ENCODE measurements around the gene STX5.
"Not testable (repeated sequence)": the region's sequence is repeated elsewhere in the genome, so short reads cannot be mapped to it uniquely, and the experiment has no call there.

The STX5 gene

DNA sequence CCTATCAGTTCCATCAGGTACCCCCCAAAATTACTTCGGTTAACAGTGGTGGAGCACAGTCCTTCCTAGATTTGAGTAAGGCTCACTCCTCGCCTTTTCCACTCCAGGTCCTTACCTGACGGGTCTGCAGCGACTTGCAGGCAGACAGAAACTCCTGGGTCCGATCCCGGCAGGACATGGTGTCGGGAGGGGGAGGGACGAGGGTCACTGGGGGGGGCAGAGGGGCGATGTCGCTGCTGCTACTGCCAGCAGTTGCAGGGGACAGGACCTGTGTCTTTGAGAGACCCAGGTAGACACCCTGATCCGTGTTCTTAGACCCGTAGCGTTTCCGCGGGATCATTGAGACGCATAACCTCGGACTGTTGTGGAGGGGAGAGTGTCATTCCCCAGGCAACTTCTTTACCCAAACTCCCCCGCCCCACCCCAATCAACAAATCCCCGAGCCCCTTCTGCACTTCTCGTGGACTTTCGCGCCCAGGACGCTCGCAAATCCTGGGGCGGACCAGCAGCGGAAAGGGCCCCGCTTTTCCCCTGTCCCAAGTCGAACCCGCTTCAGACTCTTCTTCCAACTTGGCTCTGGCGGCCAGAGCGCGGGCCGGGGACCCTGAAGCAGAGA lies 839 bp downstream of the STX5 start:
- no peak for DNase-seq (ENCODE audit: low read depth in 2 of 2)

- DNase-seq (ENCODE audit: low read depth in 2 of 2) = not testable (repeated sequence)
Measured at GRCh38 chr11:62828130-62828529, 3.7 kb downstream of the STX5 start.

GRCh38 chr11:62823677-62824076 lies 8.2 kb downstream of the STX5 start:
- no peak for DNase-seq (ENCODE audit: low read depth in 2 of 2)

GRCh38 chr11:62817129-62817528 lies 14.7 kb downstream of the STX5 start:
- no peak for DNase-seq (ENCODE audit: low read depth in 2 of 2)

- DNase-seq (ENCODE audit: low read depth in 2 of 2) = no peak
Measured at GRCh38 chr11:62816557-62816956, 15.3 kb downstream of the STX5 start.

DNA sequence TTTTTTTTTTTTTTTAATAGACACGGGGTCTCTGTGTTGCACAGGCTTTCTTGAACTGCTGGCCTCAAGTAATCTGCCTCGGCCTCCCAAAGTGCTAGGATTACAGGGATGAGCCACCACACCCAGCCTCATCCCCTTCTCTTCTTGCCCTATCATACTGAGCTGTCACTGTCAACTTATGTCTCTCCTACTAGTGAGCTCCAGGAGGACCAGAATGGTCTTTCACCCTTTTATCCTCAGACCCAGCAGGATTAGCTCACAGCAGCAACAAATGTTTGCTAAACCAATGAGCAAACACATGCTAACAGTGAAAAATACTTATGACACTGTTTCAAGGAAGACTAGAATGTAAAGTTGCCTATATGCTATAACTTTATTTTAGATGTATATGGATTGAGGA lies 20.2 kb downstream of the STX5 start:
- DNase-seq (ENCODE audit: low read depth in 2 of 2) = no peak

GRCh38 chr11:62810748-62811147 lies 21.1 kb downstream of the STX5 start:
- no peak for DNase-seq (ENCODE audit: low read depth in 2 of 2)

- DNase-seq (ENCODE audit: low read depth in 2 of 2) = no peak
Measured at GRCh38 chr11:62806611-62807121, 25.2 kb downstream of the STX5 start.

DNA sequence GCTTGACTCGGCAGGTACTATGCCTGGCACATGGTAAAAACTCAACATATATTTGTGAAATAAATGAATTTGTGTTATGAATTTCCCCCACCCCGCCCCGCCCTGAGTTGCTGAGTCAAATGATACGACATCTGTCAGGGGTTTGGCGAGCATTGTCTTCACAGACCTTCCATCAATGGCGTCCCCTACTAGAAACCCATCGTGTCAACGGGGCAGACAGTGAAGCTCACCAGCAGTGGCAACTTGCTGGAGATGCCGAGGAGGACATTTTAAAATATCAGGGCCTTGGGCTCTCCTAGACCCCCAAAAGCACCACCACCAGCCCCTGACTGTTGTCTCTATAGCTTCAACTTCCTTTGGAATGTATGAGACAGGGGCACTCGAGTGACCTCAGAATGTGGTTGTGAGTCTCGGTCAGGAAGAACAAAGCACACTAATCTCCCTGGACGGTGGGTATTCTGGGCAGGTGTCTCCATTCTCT lies 25.9 kb downstream of the STX5 start:
- no peak for DNase-seq (ENCODE audit: low read depth in 2 of 2)

- peak; percentile 94 to 96 for DNase-seq (ENCODE audit: low read depth in 2 of 2)
Measured at GRCh38 chr11:62805076-62805892, 26.6 kb downstream of the STX5 start, which contains the start of gene NXF1. Gene NXF1, minus strand, starts transcription at chr11:62805440. Its CDS starts 84 bp downstream, at chr11:62805356.

GRCh38 chr11:62804310-62805075 lies 27.4 kb downstream of the STX5 start:
- DNase-seq (ENCODE audit: low read depth in 2 of 2) = no peak

- DNase-seq (ENCODE audit: low read depth in 2 of 2) = no peak
Measured at GRCh38 chr11:62801071-62801470, 30.8 kb downstream of the STX5 start.

GRCh38 chr11:62799486-62799885 lies 32.4 kb downstream of the STX5 start:
- DNase-seq (ENCODE audit: low read depth in 2 of 2) = no peak

- no peak for DNase-seq (ENCODE audit: low read depth in 2 of 2)
Measured at GRCh38 chr11:62796281-62796680, 35.6 kb downstream of the STX5 start.

GRCh38 chr11:62794201-62794775 lies 37.6 kb downstream of the STX5 start:
- DNase-seq (ENCODE audit: low read depth in 2 of 2) = no peak

DNA sequence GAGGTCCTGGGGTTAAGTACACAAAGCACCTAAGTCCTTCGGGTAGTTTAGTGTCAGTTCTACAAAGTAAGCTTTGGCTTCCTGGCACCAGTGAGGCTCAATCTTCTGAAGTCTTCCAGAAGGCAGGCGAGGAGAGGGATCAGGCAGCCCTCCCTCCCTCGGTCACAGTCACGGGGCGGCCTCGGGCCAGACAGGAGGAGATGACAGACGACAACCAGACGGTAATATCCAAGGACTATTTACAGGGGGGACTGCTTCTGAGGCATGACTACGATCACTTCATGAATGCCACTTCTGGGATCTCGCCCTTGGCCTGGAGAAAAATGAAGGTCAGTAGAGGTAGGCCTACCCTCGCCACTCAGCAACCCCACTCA lies 39.7 kb downstream of the STX5 start:
- no peak for DNase-seq (ENCODE audit: low read depth in 2 of 2)

- peak; percentile 82 to 83 for DNase-seq (ENCODE audit: low read depth in 2 of 2)
Measured at GRCh38 chr11:62791501-62792201, 40.2 kb downstream of the STX5 start, which contains the start of gene TMEM223. Gene TMEM223, minus strand, starts transcription at chr11:62792006. Its CDS starts 12 bp downstream, at chr11:62791994.

- DNase-seq (ENCODE audit: low read depth in 2 of 2) = no peak
Measured at GRCh38 chr11:62789576-62789975, 42.3 kb downstream of the STX5 start.

DNA sequence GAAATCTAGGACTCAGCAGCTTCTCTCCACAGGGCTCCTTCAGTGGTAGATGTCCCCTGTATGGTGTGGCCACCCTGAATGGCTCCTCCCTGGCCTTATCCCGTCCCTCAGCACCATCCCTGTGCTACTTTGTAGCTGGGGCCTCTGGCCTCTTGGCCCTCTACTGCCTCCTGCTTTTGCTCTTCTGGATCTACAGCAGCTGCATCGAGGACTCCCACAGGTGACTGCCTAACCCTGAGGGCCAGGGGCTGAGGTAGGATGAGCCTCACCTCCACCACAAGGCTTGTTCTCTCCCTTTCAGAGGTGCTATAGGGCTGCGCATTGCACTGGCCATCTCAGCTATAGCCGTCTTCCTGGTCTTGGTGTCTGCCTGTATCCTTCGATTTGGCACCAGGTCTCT lies 42.9 kb downstream of the STX5 start:
- DNase-seq (ENCODE audit: low read depth in 2 of 2) = no peak

DNA sequence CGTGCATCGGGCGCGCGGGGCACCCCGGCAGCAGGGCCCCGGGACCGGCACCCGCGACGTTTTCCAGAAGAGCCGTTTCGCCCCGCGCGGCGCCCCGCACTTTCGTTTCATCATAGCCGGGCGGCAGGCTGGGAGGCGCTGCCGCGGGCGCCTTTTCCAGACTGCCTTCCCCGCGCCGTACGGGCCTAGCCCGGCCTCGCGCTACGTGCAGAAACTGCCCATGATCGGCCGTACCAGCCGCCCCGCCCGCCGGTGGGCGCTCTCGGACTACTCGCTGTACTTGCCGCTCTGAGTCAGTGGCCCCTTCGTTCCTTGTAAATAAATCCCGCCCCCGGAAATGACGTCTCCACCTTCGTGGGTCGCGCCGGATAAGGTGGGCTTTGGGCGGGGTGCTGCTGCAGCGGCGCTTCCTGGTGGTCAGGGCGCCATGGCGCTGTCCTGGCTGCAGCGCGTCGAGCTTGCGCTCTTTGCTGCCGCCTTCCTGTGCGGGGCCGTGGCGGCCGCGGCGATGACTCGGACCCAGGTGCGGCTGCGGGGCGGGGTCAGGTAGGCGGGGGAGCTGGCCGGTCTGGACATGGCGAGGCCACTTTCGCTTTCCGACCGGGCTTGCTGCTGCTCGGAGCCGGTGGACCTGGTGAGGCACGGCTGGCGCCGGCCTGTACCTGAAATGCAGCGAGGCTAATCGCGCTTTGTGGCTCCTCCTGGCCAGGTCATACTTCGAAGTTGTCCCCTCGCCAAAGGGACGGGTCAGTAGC lies 44.7 kb downstream of the STX5 start, which contains the start of gene TMEM179B:
Gene TMEM179B (plus strand): TSS at position 398 of the 755 bp plus-strand sequence. CDS start 30 bp downstream, at position 428.
- peak; percentile 95 to 98 for DNase-seq (ENCODE audit: low read depth in 2 of 2)

Data from stimulated activated CD8-positive, alpha-beta memory T cell treated with anti-CD3 and anti-CD28 coated beads, Interleukin-7, amount 100 ng/mL, for 1 hour (primary cell).